ENCODE data around the gene LGALS9.
"Not testable (repeated sequence)": the region's sequence is repeated elsewhere in the genome, so short reads cannot be mapped to it uniquely, and the experiment has no call there.

DNA sequence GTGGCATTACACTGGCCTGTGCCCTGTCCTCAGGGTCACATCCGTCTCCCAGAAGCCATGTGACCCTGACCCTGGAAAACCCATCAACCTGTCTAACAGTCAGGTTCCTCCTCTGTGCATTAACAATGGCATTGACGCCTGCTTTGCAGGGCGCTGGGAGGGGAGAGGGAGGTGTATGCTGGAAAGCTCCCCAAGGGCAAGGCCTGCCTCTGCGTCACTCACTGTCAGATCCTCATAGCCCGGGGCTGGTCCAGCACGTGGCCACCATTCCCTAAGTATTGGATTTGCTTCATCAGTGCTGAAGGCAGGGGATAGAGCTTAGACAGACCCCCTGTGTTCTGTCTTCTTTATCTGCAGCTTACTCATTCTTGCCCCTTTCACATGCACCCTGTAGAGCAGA, 35.3 kb downstream of the LGALS9 start:
- TF ChIP-seq, protein P1, sequence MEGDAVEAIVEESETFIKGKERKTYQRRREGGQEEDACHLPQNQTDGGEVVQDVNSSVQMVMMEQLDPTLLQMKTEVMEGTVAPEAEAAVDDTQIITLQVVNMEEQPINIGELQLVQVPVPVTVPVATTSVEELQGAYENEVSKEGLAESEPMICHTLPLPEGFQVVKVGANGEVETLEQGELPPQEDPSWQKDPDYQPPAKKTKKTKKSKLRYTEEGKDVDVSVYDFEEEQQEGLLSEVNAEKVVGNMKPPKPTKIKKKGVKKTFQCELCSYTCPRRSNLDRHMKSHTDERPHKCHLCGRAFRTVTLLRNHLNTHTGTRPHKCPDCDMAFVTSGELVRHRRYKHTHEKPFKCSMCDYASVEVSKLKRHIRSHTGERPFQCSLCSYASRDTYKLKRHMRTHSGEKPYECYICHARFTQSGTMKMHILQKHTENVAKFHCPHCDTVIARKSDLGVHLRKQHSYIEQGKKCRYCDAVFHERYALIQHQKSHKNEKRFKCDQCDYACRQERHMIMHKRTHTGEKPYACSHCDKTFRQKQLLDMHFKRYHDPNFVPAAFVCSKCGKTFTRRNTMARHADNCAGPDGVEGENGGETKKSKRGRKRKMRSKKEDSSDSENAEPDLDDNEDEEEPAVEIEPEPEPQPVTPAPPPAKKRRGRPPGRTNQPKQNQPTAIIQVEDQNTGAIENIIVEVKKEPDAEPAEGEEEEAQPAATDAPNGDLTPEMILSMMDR (optimal IDR thresholded peaks at IDR 0.05 in 1 of 3, IDR thresholded peaks at IDR 0.05 in 1 of 3, conservative IDR thresholded peaks at IDR 0.05 in 1 of 3; ENCODE audit: extremely low read depth in 1 of 3, insufficient read depth in 2 of 3, low read length in 3 of 3) = not testable (repeated sequence)
- TF ChIP-seq EZH2 (IDR thresholded peaks at IDR 0.05; ENCODE audit: low read length) = not testable (repeated sequence)

Data from keratinocyte (primary cell).